Activated CD4-positive, alpha-beta memory T cell treated with anti-CD3 and anti-CD28 coated beads, Interleukin-2, amount 10 ng/mL, durations not matched to agents 7 days and 5 days (primary cell): ENCODE measurements around the gene CASP8AP2. TPM values are rescaled to one million over a fixed set of nuclear protein-coding genes. Genes with fewer than 3 reads are reported as not detected.
A peak's percentile ranks its signal among the peaks of the same experiment; 100 is the strongest.
"Not testable (repeated sequence)": the region's sequence is repeated elsewhere in the genome, so short reads cannot be mapped to it uniquely, and the experiment has no call there.

Experiments used
- CTCF ChIA-PET: fragments of 350-600 bp; sonication (Branson Sonifier 250); formaldehyde crosslinking; loops from one replicate; lab custom pipeline; 2021; ENCODE audit warnings: antibody characterized with exemption, inconsistent platforms; lab: Charles Lee
- POLR2A ChIA-PET: fragments of 350-600 bp; sonication (Branson Sonifier 250); formaldehyde crosslinking; loops from one replicate; lab custom pipeline; 2021; ENCODE audit warnings: antibody characterized with exemption; lab: Charles Lee
- DNase-seq: peaks from one replicate; pipeline ENCODE4 v3.0.0-alpha.2; 2020
- H3K27ac Mint-ChIP-seq: one replicate; pipeline ENCODE4 v1.8.0; 2021; ENCODE audit warnings: mild to moderate bottlenecking, mixed read lengths
- H3K27me3 Mint-ChIP-seq: one replicate; pipeline ENCODE4 v1.8.0; 2021; ENCODE audit warnings: mixed read lengths
- H3K36me3 Mint-ChIP-seq: one replicate; pipeline ENCODE4 v1.8.0; 2021; ENCODE audit warnings: low read depth, mixed read lengths
- H3K4me1 Mint-ChIP-seq: one replicate; pipeline ENCODE4 v1.8.0; 2021; ENCODE audit warnings: mixed read lengths
- H3K4me3 Mint-ChIP-seq: one replicate; pipeline ENCODE4 v1.8.0; 2021; ENCODE audit warnings: mild to moderate bottlenecking, mixed read lengths
- H3K9me3 Mint-ChIP-seq: one replicate; pipeline ENCODE4 v1.8.0; 2021; ENCODE audit warnings: mixed read lengths
- total RNA-seq, 2 experiments: library from RNA; stranded (reverse); gene quantifications; one replicate each; pipeline ENCODE4 v1.2.3, GENCODE V29; 2021

Gene CASP8AP2
- total RNA-seq, 2 experiments from 2014 or later, result 37.5 to 39.0 TPM

- CTCF ChIA-PET, result interaction anchor here (0.7 kb wide), 1 partner anchor 366 kb away, joined by 5 read pairs; no protein-coding TSS in a partner anchor
- Mint-ChIP-seq H3K27me3 (no peaks in the 10 kb centered on the region), H3K9me3 (no peaks in the 10 kb centered on the region), H3K36me3 (peaks cover 45% of the 10 kb centered on the region), H3K27ac (peak overlapping the region; percentile 26), H3K4me1 (peaks cover 26% of the 10 kb centered on the region), H3K4me3 (no peak overlapping the region)
- DNase-seq, result no peak
- POLR2A ChIA-PET, result interaction anchor here (0.6 to 1.4 kb wide), 2 partner anchors 23 to 356 kb away, joined by 3 read pairs; partner anchors contain the start of gene MDN1
These were observed 32.4 kb upstream of the CASP8AP2 start for GRCh38 chr6:89797317-89797716.

GRCh38 chr6:89799096-89799495 is 30.6 kb upstream of the CASP8AP2 start:
- CTCF ChIA-PET, result no interaction called here
- no peak overlapping the region for H3K27ac Mint-ChIP-seq
- no peak for DNase-seq
- peaks cover 13% of the 10 kb centered on the region for H3K4me1 Mint-ChIP-seq
- H3K27me3 Mint-ChIP-seq, result no peaks in the 10 kb centered on the region
- H3K36me3 Mint-ChIP-seq, result peaks cover 36% of the 10 kb centered on the region
- no peak overlapping the region for H3K4me3 Mint-ChIP-seq
- no peaks in the 10 kb centered on the region for H3K9me3 Mint-ChIP-seq
- POLR2A ChIA-PET, result interaction anchor here (1.0 kb wide), 1 partner anchor 61 kb away, joined by 3 read pairs; no protein-coding TSS in a partner anchor

GRCh38 chr6:89799756-89800155 is 29.9 kb upstream of the CASP8AP2 start:
- Mint-ChIP-seq H3K36me3 (peaks cover 32% of the 10 kb centered on the region), H3K4me1 (peaks cover 7% of the 10 kb centered on the region), H3K27ac (no peak overlapping the region), H3K27me3 (no peaks in the 10 kb centered on the region), H3K9me3 (no peaks in the 10 kb centered on the region), H3K4me3 (no peak overlapping the region)
- ChIA-PET CTCF (no interaction called here), POLR2A (no interaction called here)
- no peak for DNase-seq

- no peak overlapping the region for H3K4me3 Mint-ChIP-seq
- ChIA-PET CTCF (interaction anchor here (1.2 kb wide), 1 partner anchor 9 kb away, joined by 3 read pairs; no protein-coding TSS in a partner anchor), POLR2A (interaction anchor here (0.7 to 1.6 kb wide), 2 partner anchors 16 to 26 kb away, joined by 3 to 5 read pairs; partner anchors contain the start of genes CASP8AP2 and MDN1)
- H3K9me3 Mint-ChIP-seq, result no peaks in the 10 kb centered on the region
- peaks cover 19% of the 10 kb centered on the region for H3K36me3 Mint-ChIP-seq
- no peak overlapping the region for H3K27ac Mint-ChIP-seq
- no peak for DNase-seq
- H3K27me3 Mint-ChIP-seq, result no peaks in the 10 kb centered on the region
- no peaks in the 10 kb centered on the region for H3K4me1 Mint-ChIP-seq
These were observed 26.4 kb upstream of the CASP8AP2 start for GRCh38 chr6:89803271-89803670.

GRCh38 chr6:89805814-89806371 is 23.8 kb upstream of the CASP8AP2 start:
- Mint-ChIP-seq H3K27ac (no peak overlapping the region), H3K9me3 (no peaks in the 10 kb centered on the region), H3K4me1 (peaks cover 8% of the 10 kb centered on the region), H3K4me3 (no peak overlapping the region), H3K27me3 (no peaks in the 10 kb centered on the region), H3K36me3 (peaks cover 14% of the 10 kb centered on the region)
- ChIA-PET POLR2A (interaction anchor here (0.6 to 2.3 kb wide), 2 partner anchors 14 to 25 kb away, joined by 3 to 9 read pairs; partner anchors contain the start of gene MDN1), CTCF (interaction anchor here (0.6 to 1.1 kb wide), 3 partner anchors 13 to 455 kb away, joined by 3 read pairs; no protein-coding TSS in a partner anchor)
- DNase-seq, result no peak

- POLR2A ChIA-PET, result no interaction called here
- H3K36me3 Mint-ChIP-seq, result peaks cover 12% of the 10 kb centered on the region
- CTCF ChIA-PET, result interaction anchor here (0.6 to 1.5 kb wide), 2 partner anchors 12 to 39 kb away, joined by 3 to 7 read pairs; partner anchors contain the start of gene MDN1
- no peaks in the 10 kb centered on the region for H3K9me3 Mint-ChIP-seq
- H3K27me3 Mint-ChIP-seq, result no peaks in the 10 kb centered on the region
- H3K4me3 Mint-ChIP-seq, result no peak overlapping the region
- no peak for DNase-seq
- no peak overlapping the region for H3K27ac Mint-ChIP-seq
- H3K4me1 Mint-ChIP-seq, result peaks cover 10% of the 10 kb centered on the region
These were observed 22.1 kb upstream of the CASP8AP2 start for GRCh38 chr6:89807581-89807980.

- H3K4me3 Mint-ChIP-seq, H3K27me3 Mint-ChIP-seq, DNase-seq, H3K36me3 Mint-ChIP-seq, H3K27ac Mint-ChIP-seq, H3K9me3 Mint-ChIP-seq: not testable (repeated sequence)
- H3K4me1 Mint-ChIP-seq, result peaks cover 28% of the 10 kb centered on the region
- ChIA-PET CTCF (interaction anchor here (1.0 kb wide), 1 partner anchor 9 kb away, joined by 3 read pairs; no protein-coding TSS in a partner anchor), POLR2A (interaction anchor here (2.6 kb wide), 1 partner anchor 16 kb away, joined by 10 read pairs; the partner anchor contains the start of gene CASP8AP2)
These were observed 16.3 kb upstream of the CASP8AP2 start for GRCh38 chr6:89813422-89813821.

GRCh38 chr6:89817481-89817880 is 12.2 kb upstream of the CASP8AP2 start:
- DNase-seq, result no peak
- Mint-ChIP-seq H3K9me3 (no peaks in the 10 kb centered on the region), H3K4me1 (peaks cover 35% of the 10 kb centered on the region), H3K27ac (no peak overlapping the region), H3K36me3 (peaks cover 13% of the 10 kb centered on the region), H3K27me3 (no peaks in the 10 kb centered on the region), H3K4me3 (peak overlapping the region; percentile 88)
- POLR2A ChIA-PET, result interaction anchor here (4.7 kb wide), 1 partner anchor 12 kb away, joined by 160 read pairs; the partner anchor contains the start of gene CASP8AP2
- CTCF ChIA-PET, result interaction anchor here (1.4 kb wide), 1 partner anchor 24 kb away, joined by 3 read pairs; no protein-coding TSS in a partner anchor

- CTCF ChIA-PET, result interaction anchor here (0.7 to 3.0 kb wide), 6 partner anchors 9 to 493 kb away, joined by 3 to 38 read pairs (median 4); partner anchors contain the start of gene CASP8AP2
- POLR2A ChIA-PET, result interaction anchor here (0.7 to 4.7 kb wide), 19 partner anchors 8 to 656 kb away, joined by 3 to 160 read pairs (median 5); partner anchors contain the start of genes CASP8AP2 and LYRM2
- H3K9me3 Mint-ChIP-seq, result no peaks in the 10 kb centered on the region
- H3K27me3 Mint-ChIP-seq, result no peaks in the 10 kb centered on the region
- peak overlapping the region; percentile 88 for H3K4me3 Mint-ChIP-seq
- H3K27ac Mint-ChIP-seq, result peak overlapping the region; percentile 89
- peaks cover 13% of the 10 kb centered on the region for H3K36me3 Mint-ChIP-seq
- peaks cover 35% of the 10 kb centered on the region for H3K4me1 Mint-ChIP-seq
- DNase-seq, result no peak
These were observed 10.7 kb upstream of the CASP8AP2 start for GRCh38 chr6:89818977-89819335.

GRCh38 chr6:89819336-89820130 is 10.1 kb upstream of the CASP8AP2 start, which contains the start of gene MDN1:
TSS of gene MDN1 (minus strand) at chr6:89819794. CDS start at chr6:89819607, 187 bp downstream.
- H3K4me3 Mint-ChIP-seq, result peak within 1 kb of the TSS; percentile 88
- peak within 1 kb of the TSS; percentile 89 for H3K27ac Mint-ChIP-seq
- CTCF ChIA-PET, result interaction anchor here (0.7 to 3.0 kb wide), 13 partner anchors 9 to 493 kb away, joined by 3 to 38 read pairs (median 4); partner anchors contain the start of genes CASP8AP2 and LYRM2
- peaks cover 15% of the 10 kb centered on the region for H3K36me3 Mint-ChIP-seq
- POLR2A ChIA-PET, result interaction anchor here (0.6 to 4.7 kb wide), 26 partner anchors 9 to 657 kb away, joined by 3 to 160 read pairs (median 4); partner anchors contain the start of genes CASP8AP2 and LYRM2
- peak; percentile 91 for DNase-seq
- H3K9me3 Mint-ChIP-seq, result no peaks in the 10 kb centered on the region
- peaks cover 31% of the 10 kb centered on the region for H3K4me1 Mint-ChIP-seq
- H3K27me3 Mint-ChIP-seq, result no peaks in the 10 kb centered on the region

- DNase-seq, result no peak
- Mint-ChIP-seq H3K4me1 (peaks cover 13% of the 10 kb centered on the region), H3K27me3 (no peaks in the 10 kb centered on the region), H3K27ac (no peak overlapping the region), H3K9me3 (no peaks in the 10 kb centered on the region), H3K4me3 (no peak overlapping the region), H3K36me3 (peaks cover 14% of the 10 kb centered on the region)
- POLR2A ChIA-PET, result no interaction called here
- CTCF ChIA-PET, result no interaction called here
These were observed 3.6 kb upstream of the CASP8AP2 start for GRCh38 chr6:89826029-89826528.

- DNase-seq, H3K27me3 Mint-ChIP-seq, H3K9me3 Mint-ChIP-seq: not testable (repeated sequence)
- POLR2A ChIA-PET, result interaction anchor here (0.8 to 4.2 kb wide), 23 partner anchors 10 to 748 kb away, joined by 3 to 160 read pairs (median 6); partner anchors contain the start of genes LYRM2, MDN1, PM20D2 and PNRC1
- Mint-ChIP-seq H3K4me3 (peak overlapping the region; percentile 99), H3K4me1 (peaks cover 34% of the 10 kb centered on the region), H3K27ac (peak overlapping the region; percentile 96), H3K36me3 (peaks cover 38% of the 10 kb centered on the region)
- CTCF ChIA-PET, result interaction anchor here (1.1 to 3.0 kb wide), 5 partner anchors 9 to 650 kb away, joined by 3 to 38 read pairs (median 4); partner anchors contain the start of gene MDN1
These were observed 1.1 kb upstream of the CASP8AP2 start for GRCh38 chr6:89828475-89828987.
